ENCODE results near the gene NEMF.
"Not testable (repeated sequence)": the region's sequence is repeated elsewhere in the genome, so short reads cannot be mapped to it uniquely, and the experiment has no call there.

NEMF gene

GRCh38 chr14:49808780-49809179 is 43.8 kb downstream of the NEMF start:
- no peak overlapping the region for H3K27ac Mint-ChIP-seq
- peaks cover 2% of the 10 kb centered on the region for H3K4me1 Mint-ChIP-seq (ENCODE audit: low read depth)
- H3K9me3 Mint-ChIP-seq: no peaks in the 10 kb centered on the region
- H3K4me3 Mint-ChIP-seq: no peak overlapping the region
- peaks cover 36% of the 10 kb centered on the region for H3K36me3 Mint-ChIP-seq (ENCODE audit: low read depth)
- no peaks in the 10 kb centered on the region for H3K27me3 Mint-ChIP-seq (ENCODE audit: low read depth)

GRCh38 chr14:49796025-49796424 is 56.6 kb downstream of the NEMF start:
- peaks cover 43% of the 10 kb centered on the region for H3K36me3 Mint-ChIP-seq (ENCODE audit: low read depth)
- no peaks in the 10 kb centered on the region for H3K27me3 Mint-ChIP-seq (ENCODE audit: low read depth)
- no peaks in the 10 kb centered on the region for H3K9me3 Mint-ChIP-seq
- no peak overlapping the region for H3K4me3 Mint-ChIP-seq
- H3K27ac Mint-ChIP-seq: no peak overlapping the region
- no peaks in the 10 kb centered on the region for H3K4me1 Mint-ChIP-seq (ENCODE audit: low read depth)

GRCh38 chr14:49792618-49793017 is 60.0 kb downstream of the NEMF start:
- no peaks in the 10 kb centered on the region for H3K9me3 Mint-ChIP-seq
- no peaks in the 10 kb centered on the region for H3K27me3 Mint-ChIP-seq (ENCODE audit: low read depth)
- H3K4me3 Mint-ChIP-seq: no peak overlapping the region
- H3K36me3 Mint-ChIP-seq (ENCODE audit: low read depth): peaks cover 41% of the 10 kb centered on the region
- no peak overlapping the region for H3K27ac Mint-ChIP-seq
- peaks cover 2% of the 10 kb centered on the region for H3K4me1 Mint-ChIP-seq (ENCODE audit: low read depth)

- Mint-ChIP-seq H3K27ac (no peak overlapping the region), H3K9me3 (no peaks in the 10 kb centered on the region)
These were observed 66.3 kb downstream of the NEMF start for GRCh38 chr14:49786315-49786714.

GRCh38 chr14:49783394-49784014 is 69.1 kb downstream of the NEMF start:
- Mint-ChIP-seq H3K27ac (no peak overlapping the region), H3K4me3 (no peak overlapping the region), H3K36me3 (ENCODE audit: low read depth) (peaks cover 48% of the 10 kb centered on the region), H3K9me3 (no peaks in the 10 kb centered on the region), H3K27me3 (ENCODE audit: low read depth) (no peaks in the 10 kb centered on the region), H3K4me1 (ENCODE audit: low read depth) (no peaks in the 10 kb centered on the region)

More at GRCh38 chr14:49786315-49786714, 66.3 kb downstream of the NEMF start:
- Mint-ChIP-seq H3K36me3 (ENCODE audit: low read depth) (peaks cover 41% of the 10 kb centered on the region), H3K27me3 (ENCODE audit: low read depth) (no peaks in the 10 kb centered on the region), H3K4me1 (ENCODE audit: low read depth) (peaks cover 2% of the 10 kb centered on the region), H3K4me3 (no peak overlapping the region)

GRCh38 chr14:49781040-49781439 is 71.5 kb downstream of the NEMF start:
- H3K4me3 Mint-ChIP-seq; H3K27ac Mint-ChIP-seq; H3K9me3 Mint-ChIP-seq; H3K4me1 Mint-ChIP-seq (ENCODE audit: low read depth); H3K27me3 Mint-ChIP-seq (ENCODE audit: low read depth): not testable (repeated sequence)
- peaks cover 47% of the 10 kb centered on the region for H3K36me3 Mint-ChIP-seq (ENCODE audit: low read depth)

- peaks cover 2% of the 10 kb centered on the region for H3K4me1 Mint-ChIP-seq (ENCODE audit: low read depth)
- H3K36me3 Mint-ChIP-seq (ENCODE audit: low read depth): peaks cover 43% of the 10 kb centered on the region
- H3K27ac Mint-ChIP-seq: no peak overlapping the region
These were observed 74.2 kb downstream of the NEMF start for GRCh38 chr14:49778421-49778820.

GRCh38 chr14:49774106-49774505 is 78.5 kb downstream of the NEMF start:
- H3K4me3 Mint-ChIP-seq: no peak overlapping the region
- H3K27me3 Mint-ChIP-seq (ENCODE audit: low read depth): no peaks in the 10 kb centered on the region
- H3K27ac Mint-ChIP-seq: no peak overlapping the region
- peaks cover 23% of the 10 kb centered on the region for H3K36me3 Mint-ChIP-seq (ENCODE audit: low read depth)
- H3K4me1 Mint-ChIP-seq (ENCODE audit: low read depth): peaks cover 11% of the 10 kb centered on the region
- no peaks in the 10 kb centered on the region for H3K9me3 Mint-ChIP-seq

More at GRCh38 chr14:49778421-49778820, 74.2 kb downstream of the NEMF start:
- Mint-ChIP-seq H3K9me3 (no peaks in the 10 kb centered on the region), H3K27me3 (ENCODE audit: low read depth) (no peaks in the 10 kb centered on the region), H3K4me3 (no peak overlapping the region)

- H3K9me3 Mint-ChIP-seq; H3K27me3 Mint-ChIP-seq (ENCODE audit: low read depth); H3K4me3 Mint-ChIP-seq: not testable (repeated sequence)
- Mint-ChIP-seq H3K27ac (peak overlapping the region; percentile 55), H3K4me1 (ENCODE audit: low read depth) (peaks cover 21% of the 10 kb centered on the region), H3K36me3 (ENCODE audit: low read depth) (peaks cover 17% of the 10 kb centered on the region)
These were observed 80.9 kb downstream of the NEMF start for GRCh38 chr14:49771691-49772090.

GRCh38 chr14:49770212-49770817 is 82.3 kb downstream of the NEMF start:
- H3K9me3 Mint-ChIP-seq: no peaks in the 10 kb centered on the region
- H3K27ac Mint-ChIP-seq: peak overlapping the region; percentile 45
- peaks cover 22% of the 10 kb centered on the region for H3K4me1 Mint-ChIP-seq (ENCODE audit: low read depth)
- peak overlapping the region; percentile 46 for H3K4me3 Mint-ChIP-seq
- peaks cover 12% of the 10 kb centered on the region for H3K36me3 Mint-ChIP-seq (ENCODE audit: low read depth)
- no peaks in the 10 kb centered on the region for H3K27me3 Mint-ChIP-seq (ENCODE audit: low read depth)

GRCh38 chr14:49769581-49770211 is 82.9 kb downstream of the NEMF start:
- H3K27me3 Mint-ChIP-seq (ENCODE audit: low read depth): no peaks in the 10 kb centered on the region
- peaks cover 8% of the 10 kb centered on the region for H3K36me3 Mint-ChIP-seq (ENCODE audit: low read depth)
- H3K4me1 Mint-ChIP-seq (ENCODE audit: low read depth): peaks cover 21% of the 10 kb centered on the region
- peak overlapping the region; percentile 99 for H3K27ac Mint-ChIP-seq
- no peaks in the 10 kb centered on the region for H3K9me3 Mint-ChIP-seq
- H3K4me3 Mint-ChIP-seq: peak overlapping the region; percentile 96

GRCh38 chr14:49769171-49769570 is 83.4 kb downstream of the NEMF start:
- Mint-ChIP-seq H3K27ac (peak overlapping the region; percentile 99), H3K36me3 (ENCODE audit: low read depth) (peaks cover 6% of the 10 kb centered on the region), H3K9me3 (no peaks in the 10 kb centered on the region), H3K27me3 (ENCODE audit: low read depth) (no peaks in the 10 kb centered on the region), H3K4me3 (peak overlapping the region; percentile 96), H3K4me1 (ENCODE audit: low read depth) (peaks cover 20% of the 10 kb centered on the region)

- Mint-ChIP-seq H3K27ac (peak overlapping the region; percentile 99), H3K4me1 (ENCODE audit: low read depth) (peaks cover 20% of the 10 kb centered on the region), H3K36me3 (ENCODE audit: low read depth) (peaks cover 6% of the 10 kb centered on the region), H3K4me3 (peak overlapping the region; percentile 96), H3K9me3 (no peaks in the 10 kb centered on the region), H3K27me3 (ENCODE audit: low read depth) (no peaks in the 10 kb centered on the region)
These were observed 84.1 kb downstream of the NEMF start for GRCh38 chr14:49768301-49769121.

- H3K36me3 Mint-ChIP-seq (ENCODE audit: low read depth): peaks cover 6% of the 10 kb centered on the region
- H3K4me3 Mint-ChIP-seq: peak within 1 kb of the TSS; percentile 96
- no peaks in the 10 kb centered on the region for H3K9me3 Mint-ChIP-seq
- peaks cover 20% of the 10 kb centered on the region for H3K4me1 Mint-ChIP-seq (ENCODE audit: low read depth)
- no peaks in the 10 kb centered on the region for H3K27me3 Mint-ChIP-seq (ENCODE audit: low read depth)
- peak within 1 kb of the TSS; percentile 100 for H3K27ac Mint-ChIP-seq
These were observed 84.9 kb downstream of the NEMF start, which contains the start of gene KLHDC2 for GRCh38 chr14:49767571-49768300. Gene KLHDC2 (plus strand): TSS chr14:49768153. CDS start chr14:49768469, 316 bp downstream.

Measured in T-helper 1 cell treated with Interleukin-12 subunit alpha and Interleukin-12 subunit beta and Interleukin-4 antibody, amounts not matched to agents 30 μg/mL and 1 μg/mL, for 36 hours (primary cell).